Coronary artery (tissue), 2 donors: Measurements from ENCODE around the gene TNFRSF8.

Source experiments
- DNase-seq: peaks from one replicate; pipeline ENCODE4 v3.0.0-alpha.2; 2017; ENCODE audit warnings: low spot score
- H3K27ac ChIP-seq, 2 donors: fragments of 200-600 bp; sonication (generic); one replicate each; pipeline ENCODE4 v1.5.1; 2016 to 2019
- H3K4me3 ChIP-seq: fragments of 200-600 bp; sonication (generic); 2 replicates; pipeline ENCODE4 v1.5.1; 2016; ENCODE audit warnings: mild to moderate bottlenecking, moderate library complexity
- CTCF ChIP-seq: fragments of 200-600 bp; sonication (generic); IDR thresholded peaks from one replicate; pipeline ENCODE4 v1.5.1; 2019; ENCODE audit warnings: antibody characterized with exemption

TNFRSF8 gene

GRCh38 chr1:12107718-12108117 is 44.6 kb downstream of the TNFRSF8 start:
- no peak overlapping the region for H3K27ac ChIP-seq
- no peak for TF ChIP-seq CTCF
- no peak for DNase-seq
- H3K4me3 ChIP-seq: no peak overlapping the region

DNA sequence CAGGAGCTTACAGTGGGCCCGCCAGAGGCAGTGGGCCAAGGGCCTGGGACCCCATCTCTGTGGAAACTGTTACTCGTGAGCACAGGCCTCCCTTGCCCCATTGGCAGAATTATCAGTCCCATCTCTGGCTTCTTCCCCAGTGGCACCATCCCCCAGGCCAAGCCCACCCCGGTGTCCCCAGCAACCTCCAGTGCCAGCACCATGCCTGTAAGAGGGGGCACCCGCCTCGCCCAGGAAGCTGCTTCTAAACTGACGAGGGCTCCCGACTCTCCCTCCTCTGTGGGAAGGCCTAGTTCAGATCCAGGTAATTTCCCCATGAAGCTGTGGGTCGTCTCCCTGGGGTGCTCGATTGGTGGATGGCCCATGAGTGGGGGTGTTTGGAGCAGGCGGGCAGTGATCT is 46.8 kb downstream of the TNFRSF8 start:
- Histone ChIP-seq H3K4me3 (no peak overlapping the region), H3K27ac (no peak overlapping the region)
- TF ChIP-seq CTCF: no peak
- no peak for DNase-seq

DNA sequence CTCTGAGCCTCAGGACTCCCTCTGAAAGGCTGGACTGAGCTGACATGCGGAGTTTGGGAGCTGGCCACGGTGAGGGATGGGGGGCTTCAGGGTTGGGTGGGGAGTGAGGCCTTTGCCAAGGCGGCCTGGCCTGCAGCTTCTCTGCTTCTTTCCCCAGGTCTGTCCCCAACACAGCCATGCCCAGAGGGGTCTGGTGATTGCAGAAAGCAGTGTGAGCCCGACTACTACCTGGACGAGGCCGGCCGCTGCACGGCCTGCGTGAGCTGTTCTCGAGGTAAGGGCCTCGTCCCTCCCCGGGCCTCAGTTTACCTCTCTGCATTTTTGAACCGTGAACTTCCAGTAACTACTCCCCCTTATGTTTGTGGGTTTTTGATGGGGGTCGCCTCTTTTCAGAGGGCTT is 48.6 kb downstream of the TNFRSF8 start:
- H3K4me3 ChIP-seq: no peak overlapping the region
- no peak for TF ChIP-seq CTCF
- no peak overlapping the region for H3K27ac ChIP-seq
- DNase-seq: no peak

- no peak for TF ChIP-seq CTCF
- H3K4me3 ChIP-seq: no peak overlapping the region
- no peak for DNase-seq
- peak overlapping the region in 1 of 2 donors; percentile 56 for H3K27ac ChIP-seq
Measured at GRCh38 chr1:12112711-12113161, 49.6 kb downstream of the TNFRSF8 start.

GRCh38 chr1:12113433-12114339 is 50.6 kb downstream of the TNFRSF8 start:
- TF ChIP-seq CTCF: no peak
- Histone ChIP-seq H3K4me3 (no peak overlapping the region), H3K27ac (no peak overlapping the region)
- no peak for DNase-seq

- TF ChIP-seq CTCF: no peak
- no peak for DNase-seq
- Histone ChIP-seq H3K27ac (no peak overlapping the region), H3K4me3 (no peak overlapping the region)
Measured at GRCh38 chr1:12114340-12114683, 51.2 kb downstream of the TNFRSF8 start.

- H3K4me3 ChIP-seq: no peak overlapping the region
- no peak for TF ChIP-seq CTCF
- DNase-seq: no peak
- no peak overlapping the region for H3K27ac ChIP-seq
Measured at GRCh38 chr1:12114916-12115315, 51.8 kb downstream of the TNFRSF8 start.
